GM19035 (cell line): Measurements from ENCODE around the gene FAM20B.
"Not testable (repeated sequence)": the region's sequence is repeated elsewhere in the genome, so short reads cannot be mapped to it uniquely, and the experiment has no call there.

ENCODE experiments used
- ATAC-seq: cut with Tn5 transposase; IDR thresholded peaks from one replicate; pipeline ENCODE4 v1.9.1; 2021; ENCODE audit not compliant: unreplicated experiment

FAM20B gene

GRCh38 chr1:179025125-179025974, at the start of gene FAM20B:
TSS of gene FAM20B (plus strand) at chr1:179025894. CDS start at chr1:179043848, 17,954 bp downstream.
- ATAC-seq, result peak; percentile 82

- ATAC-seq, result no peak
These were observed 49.2 kb upstream of the FAM20B start for GRCh38 chr1:178976541-178976940.

GRCh38 chr1:178986204-178986603, 39.5 kb upstream of the FAM20B start:
- ATAC-seq, result no peak

- not testable (repeated sequence) for ATAC-seq
These were observed 37.5 kb upstream of the FAM20B start for GRCh38 chr1:178988198-178988597.

- ATAC-seq, result no peak
These were observed 32.1 kb upstream of the FAM20B start for GRCh38 chr1:178993559-178993958.

- ATAC-seq, result no peak
These were observed 28.3 kb upstream of the FAM20B start for GRCh38 chr1:178997428-178997827.

- ATAC-seq, result no peak
These were observed 27.4 kb upstream of the FAM20B start for GRCh38 chr1:178998295-178998694.

GRCh38 chr1:178999061-178999460, 26.6 kb upstream of the FAM20B start:
- no peak for ATAC-seq

- ATAC-seq, result no peak
These were observed 24.2 kb upstream of the FAM20B start for GRCh38 chr1:179001451-179001850.

GRCh38 chr1:179002064-179002463, 23.6 kb upstream of the FAM20B start:
- ATAC-seq, result not testable (repeated sequence)

- peak; percentile 85 for ATAC-seq
These were observed 22.9 kb upstream of the FAM20B start for GRCh38 chr1:179002552-179003345.

- ATAC-seq, result no peak
These were observed 22.1 kb upstream of the FAM20B start for GRCh38 chr1:179003512-179004066.

GRCh38 chr1:179007233-179007632, 18.5 kb upstream of the FAM20B start:
- no peak for ATAC-seq

- ATAC-seq, result no peak
These were observed 15.0 kb upstream of the FAM20B start for GRCh38 chr1:179010671-179011070.

GRCh38 chr1:179012038-179012437, 13.7 kb upstream of the FAM20B start:
- no peak for ATAC-seq

GRCh38 chr1:179014123-179014522, 11.6 kb upstream of the FAM20B start:
- no peak for ATAC-seq

- ATAC-seq, result no peak
These were observed 10.3 kb upstream of the FAM20B start for GRCh38 chr1:179015396-179015795.

- no peak for ATAC-seq
These were observed 8.8 kb upstream of the FAM20B start for GRCh38 chr1:179016706-179017382.

- ATAC-seq, result no peak
These were observed 8.0 kb upstream of the FAM20B start for GRCh38 chr1:179017383-179018326.

GRCh38 chr1:179021873-179022272, 3.8 kb upstream of the FAM20B start:
- no peak for ATAC-seq
